ENCODE data around the gene VPS8.

DNA sequence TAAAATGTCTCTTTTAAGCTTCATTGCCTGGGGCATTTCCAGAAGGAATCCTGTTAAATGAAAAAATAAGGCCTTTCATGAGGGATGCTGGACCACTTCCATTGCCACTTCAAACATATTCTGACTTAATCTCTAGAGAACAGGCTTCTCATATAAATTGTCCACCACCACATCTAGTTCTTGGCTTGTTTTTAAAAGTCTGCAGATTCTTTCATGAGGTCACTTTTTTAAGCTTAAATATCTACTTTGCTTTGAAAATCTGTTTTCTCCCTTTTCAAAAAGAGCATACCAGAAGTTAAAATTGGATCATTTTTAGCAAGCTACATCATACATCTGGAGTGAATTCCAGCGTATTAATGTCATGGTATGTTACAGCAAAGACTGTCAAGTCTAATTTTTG, 209.3 kb downstream of the VPS8 start:
- TF ChIP-seq, protein P1, sequence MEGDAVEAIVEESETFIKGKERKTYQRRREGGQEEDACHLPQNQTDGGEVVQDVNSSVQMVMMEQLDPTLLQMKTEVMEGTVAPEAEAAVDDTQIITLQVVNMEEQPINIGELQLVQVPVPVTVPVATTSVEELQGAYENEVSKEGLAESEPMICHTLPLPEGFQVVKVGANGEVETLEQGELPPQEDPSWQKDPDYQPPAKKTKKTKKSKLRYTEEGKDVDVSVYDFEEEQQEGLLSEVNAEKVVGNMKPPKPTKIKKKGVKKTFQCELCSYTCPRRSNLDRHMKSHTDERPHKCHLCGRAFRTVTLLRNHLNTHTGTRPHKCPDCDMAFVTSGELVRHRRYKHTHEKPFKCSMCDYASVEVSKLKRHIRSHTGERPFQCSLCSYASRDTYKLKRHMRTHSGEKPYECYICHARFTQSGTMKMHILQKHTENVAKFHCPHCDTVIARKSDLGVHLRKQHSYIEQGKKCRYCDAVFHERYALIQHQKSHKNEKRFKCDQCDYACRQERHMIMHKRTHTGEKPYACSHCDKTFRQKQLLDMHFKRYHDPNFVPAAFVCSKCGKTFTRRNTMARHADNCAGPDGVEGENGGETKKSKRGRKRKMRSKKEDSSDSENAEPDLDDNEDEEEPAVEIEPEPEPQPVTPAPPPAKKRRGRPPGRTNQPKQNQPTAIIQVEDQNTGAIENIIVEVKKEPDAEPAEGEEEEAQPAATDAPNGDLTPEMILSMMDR (IDR thresholded peaks at IDR 0.05; ENCODE audit: low read depth, low read length, missing input control) = no peak
- TF ChIP-seq SP1 (IDR thresholded peaks at IDR 0.05) (no peak), JUND (IDR thresholded peaks at IDR 0.05) (no peak), TAF1 (conservative IDR thresholded peaks at IDR 0.05) (no peak), YY1 (IDR thresholded peaks at IDR 0.05) (no peak)
- TF ChIP-seq, protein P2, sequence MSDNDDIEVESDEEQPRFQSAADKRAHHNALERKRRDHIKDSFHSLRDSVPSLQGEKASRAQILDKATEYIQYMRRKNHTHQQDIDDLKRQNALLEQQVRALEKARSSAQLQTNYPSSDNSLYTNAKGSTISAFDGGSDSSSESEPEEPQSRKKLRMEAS (IDR thresholded peaks at IDR 0.05) = no peak
- TF ChIP-seq, protein P3, sequence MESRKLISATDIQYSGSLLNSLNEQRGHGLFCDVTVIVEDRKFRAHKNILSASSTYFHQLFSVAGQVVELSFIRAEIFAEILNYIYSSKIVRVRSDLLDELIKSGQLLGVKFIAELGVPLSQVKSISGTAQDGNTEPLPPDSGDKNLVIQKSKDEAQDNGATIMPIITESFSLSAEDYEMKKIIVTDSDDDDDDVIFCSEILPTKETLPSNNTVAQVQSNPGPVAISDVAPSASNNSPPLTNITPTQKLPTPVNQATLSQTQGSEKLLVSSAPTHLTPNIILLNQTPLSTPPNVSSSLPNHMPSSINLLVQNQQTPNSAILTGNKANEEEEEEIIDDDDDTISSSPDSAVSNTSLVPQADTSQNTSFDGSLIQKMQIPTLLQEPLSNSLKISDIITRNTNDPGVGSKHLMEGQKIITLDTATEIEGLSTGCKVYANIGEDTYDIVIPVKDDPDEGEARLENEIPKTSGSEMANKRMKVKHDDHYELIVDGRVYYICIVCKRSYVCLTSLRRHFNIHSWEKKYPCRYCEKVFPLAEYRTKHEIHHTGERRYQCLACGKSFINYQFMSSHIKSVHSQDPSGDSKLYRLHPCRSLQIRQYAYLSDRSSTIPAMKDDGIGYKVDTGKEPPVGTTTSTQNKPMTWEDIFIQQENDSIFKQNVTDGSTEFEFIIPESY (IDR thresholded peaks at IDR 0.05) = no peak

All from liver (tissue), 3 donors.